NOMO-1 treated with dmso at 0.1 percent for 144 hours (cell line): ENCODE measurements around the gene CDH16.
"Not testable (repeated sequence)": the region's sequence is repeated elsewhere in the genome, so short reads cannot be mapped to it uniquely, and the experiment has no call there.

ENCODE experiments used
- DNase-seq: peaks from one replicate; lab custom pipeline; 2025; ENCODE audit not compliant: unreplicated experiment; lab: John Stamatoyannopoulos, UW

Gene CDH16

DNA sequence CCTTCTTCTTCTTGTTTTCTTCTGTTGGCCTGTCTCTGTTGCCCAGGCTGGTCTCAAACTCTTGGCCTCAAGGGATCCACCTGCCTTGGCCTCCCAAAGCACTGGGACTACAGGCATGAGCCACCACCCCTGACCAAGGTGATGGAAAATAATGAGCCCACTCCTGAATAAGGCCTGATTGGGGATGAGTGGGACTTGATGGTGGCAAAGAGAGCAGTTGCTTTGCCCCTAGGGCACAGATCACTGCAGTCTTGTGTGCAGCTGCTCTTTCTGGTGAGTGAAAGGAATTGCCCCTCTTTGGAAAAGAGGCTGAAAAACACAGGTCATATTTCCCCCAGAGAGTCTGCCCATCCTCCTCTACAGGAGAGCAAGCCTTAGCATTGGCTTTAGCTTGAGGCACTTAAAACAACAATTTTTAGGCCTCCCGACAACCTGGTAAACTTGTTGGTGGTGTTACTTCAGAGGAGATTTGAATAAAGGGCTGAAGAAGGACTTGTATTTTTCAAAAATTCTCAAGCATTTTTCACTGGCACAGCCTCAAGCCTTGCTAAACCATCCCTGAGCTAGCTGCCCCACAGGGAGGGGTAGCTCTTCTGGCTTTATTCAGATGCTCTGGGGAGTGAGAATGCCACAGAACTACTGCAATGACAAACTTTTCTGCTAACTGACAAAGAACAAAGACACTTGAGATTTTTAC lies 44.5 kb downstream of the CDH16 start:
- no peak for DNase-seq

DNA sequence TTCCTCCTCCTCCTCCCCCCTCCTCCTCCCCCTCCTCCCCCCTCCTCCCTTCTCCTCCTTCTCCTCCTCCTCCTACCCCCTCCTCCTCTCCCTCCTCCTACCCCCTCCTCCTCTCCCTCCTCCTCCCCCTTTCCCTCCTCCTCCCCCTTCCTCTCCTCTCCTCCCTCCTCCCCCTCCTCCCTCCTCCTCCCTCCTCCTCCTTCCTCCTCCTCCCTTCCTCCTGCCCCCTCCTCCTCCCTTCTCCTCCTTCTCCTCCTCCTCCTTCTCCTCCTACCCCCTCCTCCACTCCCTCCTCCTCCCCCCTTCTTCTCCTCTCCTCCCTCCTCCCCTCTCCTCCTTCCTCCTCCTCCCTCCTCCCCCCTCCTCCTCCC lies 45.0 kb downstream of the CDH16 start:
- DNase-seq, result no peak

DNA sequence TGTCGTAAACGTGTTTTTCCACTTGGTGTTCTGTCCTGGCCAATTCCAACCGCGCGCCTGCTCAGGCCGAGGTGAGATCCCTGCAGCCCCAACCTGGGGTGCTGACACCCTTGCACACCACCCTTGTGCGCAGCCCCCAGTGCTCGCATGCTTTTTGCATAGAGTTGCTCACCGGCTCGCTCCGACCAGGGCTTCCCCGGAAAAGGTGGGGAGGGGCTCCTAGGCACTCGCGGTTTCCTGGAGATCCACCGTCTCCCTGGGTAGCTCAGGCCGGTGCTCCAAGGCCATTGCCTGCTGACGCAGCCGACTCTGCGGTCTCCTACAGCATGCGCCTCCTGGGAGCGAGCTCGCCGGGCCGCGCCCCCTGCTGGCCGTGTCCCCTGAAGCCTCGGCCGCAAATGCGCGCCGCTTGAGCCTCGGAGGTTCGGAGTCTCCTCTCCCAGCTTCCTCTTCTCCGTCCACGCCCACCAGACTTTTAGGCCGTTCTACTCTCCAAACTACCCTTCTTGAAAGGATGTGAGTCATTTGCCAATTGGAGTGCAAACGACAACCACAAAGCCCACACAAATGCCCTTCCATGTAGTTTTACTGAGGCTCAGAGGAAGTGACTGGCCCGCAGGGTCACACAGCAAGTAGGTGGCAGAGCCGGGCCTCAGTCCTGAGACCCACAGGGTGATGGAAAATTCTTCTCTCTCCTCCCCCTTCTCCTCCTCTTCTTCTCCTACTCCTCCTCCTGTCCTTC lies 45.6 kb downstream of the CDH16 start:
- DNase-seq, result peak; percentile 99

DNA sequence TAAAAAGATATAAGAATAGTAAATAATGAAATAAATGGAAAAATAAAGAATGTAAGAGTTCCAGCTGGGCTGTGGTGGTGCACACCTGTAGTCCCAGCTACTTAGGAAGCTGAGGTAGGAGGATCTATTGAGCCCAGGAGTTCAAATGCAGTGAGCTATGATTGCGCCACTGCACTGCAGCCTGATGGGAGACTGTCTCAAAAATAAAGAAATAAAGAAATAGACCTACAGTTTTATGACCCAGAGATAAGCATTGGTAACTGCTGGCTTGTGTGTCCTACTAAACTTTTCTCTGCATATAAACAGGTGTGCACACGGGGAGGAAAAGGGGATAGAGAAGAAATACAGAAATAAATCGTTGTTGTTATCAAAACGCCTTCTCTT lies 46.1 kb downstream of the CDH16 start:
- no peak for DNase-seq

DNA sequence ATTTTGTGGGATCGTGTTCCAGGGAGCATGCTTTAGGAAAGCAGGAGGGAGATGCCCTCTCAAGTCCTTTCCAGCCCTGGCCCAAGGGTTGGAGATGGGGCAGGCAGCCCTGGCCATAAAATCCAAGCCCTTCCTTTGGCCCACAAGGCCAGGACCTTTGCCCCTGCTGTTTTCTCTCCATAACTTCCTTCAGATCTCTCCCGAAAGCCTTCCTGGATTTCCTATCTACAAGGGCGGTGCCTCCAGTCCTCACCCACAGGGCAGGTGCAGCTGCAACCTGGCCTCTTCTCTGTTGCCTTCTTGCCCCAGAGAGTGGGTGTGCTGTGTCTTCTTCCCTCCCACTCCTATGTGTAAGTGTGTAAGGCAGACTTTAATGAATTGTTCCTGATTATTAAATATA lies 46.8 kb downstream of the CDH16 start:
- DNase-seq, result no peak

DNA sequence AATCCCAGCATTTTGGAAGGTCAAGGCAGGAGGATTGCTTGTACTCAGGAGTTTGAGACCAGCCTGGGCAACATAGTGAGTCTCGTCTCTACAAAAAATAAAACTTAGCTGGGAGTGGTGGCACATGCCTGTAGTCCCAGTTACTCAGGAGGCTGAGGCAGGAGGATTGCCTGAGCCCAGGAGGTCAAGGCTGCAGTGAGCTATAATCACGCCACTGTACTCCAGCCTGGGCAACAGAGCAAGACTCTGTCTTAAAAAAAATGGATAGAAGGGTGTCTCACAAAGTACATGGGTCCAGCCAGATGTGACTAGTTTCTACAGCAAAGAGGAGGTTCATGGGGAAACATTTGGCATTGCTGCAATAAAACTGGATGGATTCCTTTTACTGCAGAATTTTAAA lies 47.3 kb downstream of the CDH16 start:
- DNase-seq, result not testable (repeated sequence)

DNA sequence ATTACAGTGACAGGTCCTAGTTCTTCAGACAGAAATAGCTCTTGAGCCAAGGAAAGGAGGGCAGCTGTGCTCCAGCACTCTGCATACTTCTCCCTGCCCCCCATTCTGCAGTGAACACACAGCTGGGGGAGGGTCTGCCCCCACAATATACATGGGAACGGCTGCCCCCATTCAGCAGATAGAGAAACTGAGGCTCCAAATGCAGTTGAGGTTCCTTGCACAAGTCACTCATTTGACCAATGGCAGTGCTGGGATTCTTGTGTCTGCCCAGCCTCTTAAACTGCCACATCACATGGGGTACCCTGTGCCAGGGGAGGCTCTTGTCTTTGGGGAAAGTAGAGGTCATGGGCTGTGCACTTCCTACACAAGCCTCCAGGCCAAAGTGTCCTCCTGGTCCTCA lies 49.3 kb downstream of the CDH16 start:
- DNase-seq, result no peak

DNA sequence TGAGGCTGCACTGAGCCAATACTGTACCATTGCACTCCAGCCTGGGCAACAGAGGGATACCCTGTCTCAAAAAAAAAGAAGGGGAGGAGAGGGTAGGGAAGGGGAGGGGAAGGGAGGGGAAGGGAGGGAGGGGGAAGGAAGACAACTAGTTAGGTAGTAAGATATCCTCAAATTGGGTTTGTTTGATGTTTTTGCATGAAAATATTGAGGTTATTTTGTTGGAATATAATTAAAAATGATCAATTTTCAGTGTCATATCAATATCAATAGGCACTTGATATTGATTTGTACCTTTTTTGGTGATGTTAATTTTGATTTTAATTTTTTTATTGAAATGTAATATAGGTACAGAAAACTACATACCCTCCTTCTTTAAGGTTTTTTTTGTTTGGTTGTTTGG lies 55.0 kb downstream of the CDH16 start:
- DNase-seq, result no peak

DNA sequence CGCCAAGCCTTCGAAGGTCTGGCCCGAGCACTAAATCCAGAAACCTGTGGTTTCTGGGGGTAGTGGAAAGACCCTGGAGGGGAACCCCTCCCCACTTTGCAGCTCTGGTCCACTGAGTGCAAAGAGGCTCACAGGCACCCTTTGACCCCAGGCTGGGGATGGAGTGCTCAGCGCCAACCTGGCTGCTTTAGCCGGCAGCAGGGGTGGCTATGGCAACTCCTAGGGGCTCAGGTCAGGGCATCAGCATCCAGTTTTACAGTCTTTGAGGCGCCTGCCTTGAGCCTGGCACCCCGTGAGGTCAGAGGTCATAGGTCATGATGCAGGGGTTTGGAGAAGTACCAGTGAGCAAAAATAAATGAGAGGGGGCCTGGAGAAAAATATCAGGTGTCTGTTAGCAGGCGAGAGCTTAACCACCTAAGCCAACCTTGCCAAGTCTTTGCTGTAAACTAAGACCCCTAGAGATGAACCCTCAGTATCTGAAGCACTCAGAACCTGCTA lies 56.6 kb downstream of the CDH16 start:
- DNase-seq, result no peak

DNA sequence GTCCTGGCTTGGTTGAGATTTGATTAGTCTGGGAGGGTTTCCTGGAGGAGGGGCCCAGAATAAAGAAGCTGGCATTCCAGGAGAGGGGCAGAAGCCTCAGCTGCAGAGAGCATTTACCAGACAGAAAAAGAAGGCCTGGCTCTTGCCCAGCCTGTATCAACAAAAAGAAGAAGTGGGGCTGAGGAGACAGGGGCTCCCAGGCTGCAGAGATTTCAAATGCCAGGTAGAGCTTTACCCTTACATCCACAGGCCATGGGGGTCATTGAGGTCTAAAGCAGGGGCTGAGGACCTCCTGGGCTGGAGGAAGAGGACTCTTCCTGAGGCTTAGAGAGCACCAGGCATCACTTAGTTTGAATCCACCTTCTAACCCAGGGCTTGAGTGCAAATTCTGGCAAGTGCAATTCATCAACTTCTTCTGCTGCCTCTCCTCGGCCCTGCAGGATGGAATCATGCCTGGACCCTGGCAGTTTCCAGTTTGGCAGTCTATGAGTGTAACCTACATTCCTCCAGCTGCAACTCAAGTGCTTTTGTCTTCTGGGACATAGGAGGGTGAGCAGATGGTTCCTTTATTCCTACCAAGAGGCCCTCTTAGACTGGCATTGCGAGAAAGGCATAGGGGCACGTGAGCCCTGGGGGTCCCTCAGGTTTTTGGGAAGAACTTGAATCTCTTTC lies 59.2 kb downstream of the CDH16 start:
- no peak for DNase-seq

DNA sequence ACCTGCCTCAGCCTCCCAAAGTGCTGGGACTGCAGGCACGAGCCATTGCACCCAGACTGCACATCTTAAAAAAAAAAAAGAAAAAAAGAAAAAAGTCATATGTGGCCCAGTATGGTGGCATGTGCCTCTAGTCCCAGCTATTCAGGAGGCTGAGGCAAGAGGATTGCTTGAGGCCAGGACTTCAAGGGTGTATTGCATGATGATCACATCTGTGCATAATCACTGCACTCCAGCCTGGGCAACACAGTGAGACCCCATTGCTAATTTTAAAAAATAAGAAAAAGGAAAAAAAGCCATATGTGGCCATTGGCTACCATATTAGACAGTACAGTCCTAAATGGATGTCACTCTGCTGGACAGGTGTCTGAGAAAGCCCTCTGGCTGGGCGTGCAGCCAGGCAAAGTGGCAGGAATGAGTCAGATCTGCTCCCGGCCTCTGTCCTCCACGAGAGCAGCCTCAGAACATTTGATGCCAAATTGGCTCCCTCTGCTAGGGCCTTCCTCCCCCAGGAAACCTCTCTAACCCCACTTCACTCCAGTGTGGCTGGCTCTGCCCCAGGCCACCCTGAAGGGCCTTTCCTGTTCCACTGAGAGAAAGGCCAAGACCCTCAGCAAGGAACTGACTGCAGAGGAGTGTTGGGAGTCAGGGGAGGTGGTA lies 59.8 kb downstream of the CDH16 start:
- DNase-seq, result no peak
